H9 (cell line): ENCODE data around the gene REC114. TPM values are rescaled to one million over a fixed set of nuclear protein-coding genes. Genes with fewer than 3 reads are reported as not detected.

Source experiments
- DNase-seq: peaks from one replicate; pipeline ENCODE4 v3.0.0-alpha.2; 2017
- H2AFZ ChIP-seq: one replicate; pipeline ENCODE4 v1.6.1; 2013; ENCODE audit warnings: mild to moderate bottlenecking, low read length, control low read depth, moderate library complexity
- H2AK5ac ChIP-seq: 2 replicates; pipeline ENCODE4 v1.6.1; 2013; ENCODE audit warnings: low read length, control low read depth, mixed read lengths; ENCODE audit not compliant: insufficient read length
- H2BK120ac ChIP-seq: one replicate; pipeline ENCODE4 v1.6.1; 2013; ENCODE audit warnings: low read depth, mild to moderate bottlenecking, low read length, control low read depth, inconsistent platforms; ENCODE audit not compliant: poor library complexity, severe bottlenecking
- H2BK12ac ChIP-seq: 2 replicates; pipeline ENCODE4 v1.6.1; 2013; ENCODE audit warnings: low read length, control low read depth, mixed read lengths, low read depth; ENCODE audit not compliant: insufficient read length
- H2BK15ac ChIP-seq: 2 replicates; pipeline ENCODE4 v1.6.1; 2013; ENCODE audit warnings: low read depth, low read length, control low read depth
- H2BK20ac ChIP-seq: one replicate; pipeline ENCODE4 v1.6.1; 2013; ENCODE audit warnings: low read depth, mild to moderate bottlenecking, low read length, control low read depth, inconsistent platforms; ENCODE audit not compliant: poor library complexity, severe bottlenecking
- H2BK5ac ChIP-seq: 2 replicates; pipeline ENCODE4 v1.6.1; 2013; ENCODE audit warnings: low read length, control low read depth, mixed read lengths; ENCODE audit not compliant: insufficient read length
- H3K14ac ChIP-seq: 2 replicates; pipeline ENCODE4 v1.6.1; 2013; ENCODE audit warnings: low read length, control low read depth; ENCODE audit not compliant: insufficient read depth
- H3K18ac ChIP-seq: 2 replicates; pipeline ENCODE4 v1.6.1; 2013; ENCODE audit warnings: low read depth, mild to moderate bottlenecking, mixed read lengths, low read length, control low read depth; ENCODE audit not compliant: insufficient read length
- H3K23ac ChIP-seq: 2 replicates; pipeline ENCODE4 v1.6.1; 2013; ENCODE audit warnings: low read length, control low read depth, mixed read lengths, low read depth; ENCODE audit not compliant: insufficient read length
- H3K23me2 ChIP-seq: 2 replicates; pipeline ENCODE4 v1.6.1; 2013; ENCODE audit warnings: low read depth, mild to moderate bottlenecking, mixed read lengths, low read length, control low read depth; ENCODE audit not compliant: insufficient read length, poor library complexity, severe bottlenecking
- H3K27ac ChIP-seq: 2 replicates; pipeline ENCODE4 v1.5.1; 2013; ENCODE audit warnings: low read length, control low read depth, mixed read lengths, low read depth; ENCODE audit not compliant: insufficient read length
- H3K27me3 ChIP-seq: 2 replicates; pipeline ENCODE4 v1.6.1; 2013; ENCODE audit warnings: low read length, control low read depth, inconsistent platforms; ENCODE audit not compliant: insufficient read depth
- H3K4ac ChIP-seq: 2 replicates; pipeline ENCODE4 v1.6.1; 2013; ENCODE audit warnings: low read depth, mild to moderate bottlenecking, control low read depth, inconsistent platforms, low read length, moderate library complexity
- H3K4me1 ChIP-seq: 2 replicates; pipeline ENCODE4 v1.6.1; 2013; ENCODE audit warnings: low read length, control low read depth, inconsistent platforms; ENCODE audit not compliant: insufficient read depth
- H3K4me2 ChIP-seq: 2 replicates; pipeline ENCODE4 v1.6.1; 2013; ENCODE audit warnings: low read length, control low read depth, mixed read lengths; ENCODE audit not compliant: insufficient read length, insufficient read depth
- H3K56ac ChIP-seq: 2 replicates; pipeline ENCODE4 v1.6.1; 2013; ENCODE audit warnings: low read depth, mild to moderate bottlenecking, mixed read lengths, low read length, control low read depth; ENCODE audit not compliant: insufficient read length
- H3K79me1 ChIP-seq: 2 replicates; pipeline ENCODE4 v1.6.1; 2013; ENCODE audit warnings: low read depth, mild to moderate bottlenecking, moderate library complexity, low read length, control low read depth, inconsistent platforms; ENCODE audit not compliant: insufficient read depth, poor library complexity, severe bottlenecking
- H3K79me2 ChIP-seq: 2 replicates; pipeline ENCODE4 v1.6.1; 2013; ENCODE audit warnings: low read length, control low read depth, inconsistent platforms; ENCODE audit not compliant: insufficient read depth
- H3K9ac ChIP-seq: 2 replicates; pipeline ENCODE4 v1.6.1; 2013; ENCODE audit warnings: low read length, control low read depth, mixed read lengths; ENCODE audit not compliant: insufficient read length; ENCODE audit errors: extremely low read depth
- H3K9me3 ChIP-seq: one replicate; pipeline ENCODE4 v1.6.1; 2013; ENCODE audit warnings: low read depth, low read length, inconsistent platforms; ENCODE audit not compliant: control insufficient read depth
- H3T11ph ChIP-seq: one replicate; pipeline ENCODE4 v1.6.1; 2013; ENCODE audit warnings: mild to moderate bottlenecking, low read length, control low read depth, inconsistent platforms
- H4K20me1 ChIP-seq: one replicate; pipeline ENCODE4 v1.6.1; 2013; ENCODE audit not compliant: control insufficient read depth, insufficient read length, insufficient read depth
- H4K5ac ChIP-seq: 2 replicates; pipeline ENCODE4 v1.6.1; 2013; ENCODE audit warnings: low read depth, mild to moderate bottlenecking, mixed read lengths, low read length, control low read depth; ENCODE audit not compliant: insufficient read length
- H4K8ac ChIP-seq: replicated peaks from 2 replicates; pipeline ENCODE4 v1.6.1; 2013; ENCODE audit warnings: low read length, control low read depth, mixed read lengths, low read depth; ENCODE audit not compliant: insufficient read length
- H4K91ac ChIP-seq: 2 replicates; pipeline ENCODE4 v1.6.1; 2013; ENCODE audit warnings: low read depth, mild to moderate bottlenecking, moderate library complexity, mixed read lengths, low read length, control low read depth; ENCODE audit not compliant: insufficient read length
- H3K27ac Mint-ChIP-seq, 3 experiments: 2 replicates in 2 of 3; 3 replicates in 1 of 3; pipeline ENCODE4 v1.8.0; 2020 to 2021; ENCODE audit warnings: mixed read lengths in 3 of 3, mild to moderate bottlenecking in 1 of 3, moderate library complexity in 1 of 3
- H3K27me3 Mint-ChIP-seq: 2 replicates; pipeline ENCODE4 v1.8.0; 2021; ENCODE audit warnings: low read depth, mild to moderate bottlenecking, moderate library complexity, mixed read lengths
- H3K36me3 Mint-ChIP-seq, 3 experiments: 2 replicates in 2 of 3; 3 replicates in 1 of 3; pipeline ENCODE4 v1.8.0; 2020 to 2021; ENCODE audit warnings: low read depth in 3 of 3, mixed read lengths in 3 of 3; ENCODE audit not compliant: insufficient read depth in 1 of 3
- H3K4me1 Mint-ChIP-seq, 2 experiments: 2 replicates each; pipeline ENCODE4 v1.8.0; 2020; ENCODE audit warnings: mixed read lengths in 2 of 2
- H3K4me3 Mint-ChIP-seq, 2 experiments: 2 replicates in 1 of 2; 3 replicates in 1 of 2; pipeline ENCODE4 v1.8.0; 2020 to 2021; ENCODE audit warnings: mild to moderate bottlenecking in 2 of 2, mixed read lengths in 2 of 2, moderate library complexity in 1 of 2
- H3K9me3 Mint-ChIP-seq, 2 experiments: 2 replicates in 1 of 2; 3 replicates in 1 of 2; pipeline ENCODE4 v1.8.0; 2020; ENCODE audit warnings: mild to moderate bottlenecking in 2 of 2, mixed read lengths in 2 of 2, moderate library complexity in 1 of 2
- WGBS: extraction: QIAGEN DNeasy Blood & Tissue Kit; methylation state at CpG from one replicate; pipeline ENCODE4 v1.1.7; 2013; ENCODE audit warnings: missing lambda C conversion rate, low lambda C conversion rate, mixed read lengths; ENCODE audit not compliant: insufficient read length; ENCODE audit errors: extremely low coverage; 5-methylcytosine and 5-hydroxymethylcytosine counted together
- total RNA-seq: library from RNA; stranded (reverse); gene quantifications from 2 replicates; pipeline ENCODE4 v1.2.1, GENCODE V29; 2021
- TF ChIP-seq, protein P1 (sequence below): fragments of 200-600 bp; sonication (generic); conservative IDR thresholded peaks from 3 replicates; pipeline ENCODE4 v1.8.0; 2021; ENCODE audit warnings: antibody characterized with exemption, mild to moderate bottlenecking

REC114 gene
- total RNA-seq, 1 experiment from 2014 or later = not detected

GRCh38 chr15:73538123-73538522 lies 95.2 kb downstream of the REC114 start:
- Histone ChIP-seq H3K18ac (no peak overlapping the region), H3K27ac (no peak overlapping the region), H3K9me3 (no peaks in the 10 kb centered on the region), H3K79me2 (no peaks in the 10 kb centered on the region), H3K27me3 (no peaks in the 10 kb centered on the region), H2BK5ac (no peak overlapping the region), H3T11ph (no peak overlapping the region), H3K9ac (no peak overlapping the region), H2AK5ac (no peak overlapping the region), H4K8ac (no peak overlapping the region), H3K79me1 (no peaks in the 10 kb centered on the region), H4K91ac (no peak overlapping the region), H3K14ac (no peak overlapping the region), H2AFZ (no peak overlapping the region), H2BK20ac (no peak overlapping the region), H3K4ac (no peak overlapping the region), H2BK120ac (no peak overlapping the region), H3K4me2 (no peak overlapping the region), H2BK15ac (no peak overlapping the region), H3K23ac (no peak overlapping the region), H3K56ac (no peak overlapping the region), H3K4me1 (no peaks in the 10 kb centered on the region), H4K5ac (no peak overlapping the region), H3K23me2 (no peaks in the 10 kb centered on the region), H4K20me1 (no peaks in the 10 kb centered on the region), H2BK12ac (no peak overlapping the region)
- H3K4me3 Mint-ChIP-seq = no peak overlapping the region
- H3K27me3 Mint-ChIP-seq = no peaks in the 10 kb centered on the region
- no peak for DNase-seq
- no peak overlapping the region for H3K27ac Mint-ChIP-seq
- TF ChIP-seq, protein P1, sequence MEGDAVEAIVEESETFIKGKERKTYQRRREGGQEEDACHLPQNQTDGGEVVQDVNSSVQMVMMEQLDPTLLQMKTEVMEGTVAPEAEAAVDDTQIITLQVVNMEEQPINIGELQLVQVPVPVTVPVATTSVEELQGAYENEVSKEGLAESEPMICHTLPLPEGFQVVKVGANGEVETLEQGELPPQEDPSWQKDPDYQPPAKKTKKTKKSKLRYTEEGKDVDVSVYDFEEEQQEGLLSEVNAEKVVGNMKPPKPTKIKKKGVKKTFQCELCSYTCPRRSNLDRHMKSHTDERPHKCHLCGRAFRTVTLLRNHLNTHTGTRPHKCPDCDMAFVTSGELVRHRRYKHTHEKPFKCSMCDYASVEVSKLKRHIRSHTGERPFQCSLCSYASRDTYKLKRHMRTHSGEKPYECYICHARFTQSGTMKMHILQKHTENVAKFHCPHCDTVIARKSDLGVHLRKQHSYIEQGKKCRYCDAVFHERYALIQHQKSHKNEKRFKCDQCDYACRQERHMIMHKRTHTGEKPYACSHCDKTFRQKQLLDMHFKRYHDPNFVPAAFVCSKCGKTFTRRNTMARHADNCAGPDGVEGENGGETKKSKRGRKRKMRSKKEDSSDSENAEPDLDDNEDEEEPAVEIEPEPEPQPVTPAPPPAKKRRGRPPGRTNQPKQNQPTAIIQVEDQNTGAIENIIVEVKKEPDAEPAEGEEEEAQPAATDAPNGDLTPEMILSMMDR = no peak
- WGBS = no CpG with 5 or more reads among the region's 2 CpGs
- no peaks in the 10 kb centered on the region for H3K9me3 Mint-ChIP-seq
- H3K4me1 Mint-ChIP-seq = no peaks in the 10 kb centered on the region
- no peaks in the 10 kb centered on the region for H3K36me3 Mint-ChIP-seq
